ENCODE data around the gene PEX11A.

- TF ChIP-seq, protein P1, sequence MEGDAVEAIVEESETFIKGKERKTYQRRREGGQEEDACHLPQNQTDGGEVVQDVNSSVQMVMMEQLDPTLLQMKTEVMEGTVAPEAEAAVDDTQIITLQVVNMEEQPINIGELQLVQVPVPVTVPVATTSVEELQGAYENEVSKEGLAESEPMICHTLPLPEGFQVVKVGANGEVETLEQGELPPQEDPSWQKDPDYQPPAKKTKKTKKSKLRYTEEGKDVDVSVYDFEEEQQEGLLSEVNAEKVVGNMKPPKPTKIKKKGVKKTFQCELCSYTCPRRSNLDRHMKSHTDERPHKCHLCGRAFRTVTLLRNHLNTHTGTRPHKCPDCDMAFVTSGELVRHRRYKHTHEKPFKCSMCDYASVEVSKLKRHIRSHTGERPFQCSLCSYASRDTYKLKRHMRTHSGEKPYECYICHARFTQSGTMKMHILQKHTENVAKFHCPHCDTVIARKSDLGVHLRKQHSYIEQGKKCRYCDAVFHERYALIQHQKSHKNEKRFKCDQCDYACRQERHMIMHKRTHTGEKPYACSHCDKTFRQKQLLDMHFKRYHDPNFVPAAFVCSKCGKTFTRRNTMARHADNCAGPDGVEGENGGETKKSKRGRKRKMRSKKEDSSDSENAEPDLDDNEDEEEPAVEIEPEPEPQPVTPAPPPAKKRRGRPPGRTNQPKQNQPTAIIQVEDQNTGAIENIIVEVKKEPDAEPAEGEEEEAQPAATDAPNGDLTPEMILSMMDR (IDR thresholded peaks at IDR 0.05; ENCODE audit: low read depth, low read length, poor library complexity, severe bottlenecking) = no peak
- TF ChIP-seq EZH2phosphoT487 (IDR thresholded peaks at IDR 0.05; ENCODE audit: borderline replicate concordance, low read length) = no peak
These were observed 41.4 kb downstream of the PEX11A start for GRCh38 chr15:89649013-89649625.
